Stimulated activated CD8-positive, alpha-beta memory T cell treated with anti-CD3 and anti-CD28 coated beads, Interleukin-7, amount 100 ng/mL, for 4 hours (primary cell): ENCODE data around the gene CPNE2.
"Not testable (repeated sequence)": the region's sequence is repeated elsewhere in the genome, so short reads cannot be mapped to it uniquely, and the experiment has no call there.

Experiments used
- DNase-seq, 2 donors: peaks; one replicate each; pipeline ENCODE4 v3.0.0-alpha.2; 2020; ENCODE audit warnings: low read depth in 2 of 2

CPNE2 gene

DNA sequence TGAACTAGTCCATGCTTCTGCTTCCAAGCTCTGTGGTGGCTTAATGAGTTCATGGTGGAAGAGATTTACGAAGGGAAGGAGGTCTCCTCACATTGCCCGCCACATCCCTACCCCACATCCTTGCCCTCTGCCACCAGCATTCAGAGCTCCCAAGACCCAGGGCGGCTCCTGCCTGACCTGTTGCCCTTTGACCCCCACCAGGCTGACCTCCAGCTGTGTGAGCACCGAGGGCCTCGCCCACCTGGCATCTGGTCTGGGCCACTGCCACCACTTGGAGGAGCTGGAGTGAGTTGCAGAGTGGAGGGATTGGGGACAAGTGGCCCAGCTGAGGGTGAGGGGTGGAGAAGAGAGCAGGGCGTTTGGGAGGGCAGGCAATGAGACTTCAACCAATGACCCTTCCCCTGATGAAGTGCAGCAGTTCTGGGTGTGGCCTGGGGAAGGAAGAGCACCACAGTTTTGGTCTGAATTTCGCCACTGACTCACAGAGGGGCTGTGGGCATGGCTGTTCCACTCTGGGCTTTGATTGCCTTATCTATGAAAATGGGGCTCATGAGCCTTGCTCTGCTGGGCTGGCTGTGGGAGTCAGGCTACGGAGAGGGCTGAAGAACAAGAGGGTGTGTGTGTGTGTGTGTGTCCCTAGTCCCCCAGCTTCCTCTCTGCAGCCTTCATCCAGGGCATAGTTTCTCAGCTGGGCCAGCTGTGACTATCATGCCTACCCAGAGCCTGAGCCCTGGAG, 22.6 kb upstream of the CPNE2 start:
- DNase-seq, result no peak

DNA sequence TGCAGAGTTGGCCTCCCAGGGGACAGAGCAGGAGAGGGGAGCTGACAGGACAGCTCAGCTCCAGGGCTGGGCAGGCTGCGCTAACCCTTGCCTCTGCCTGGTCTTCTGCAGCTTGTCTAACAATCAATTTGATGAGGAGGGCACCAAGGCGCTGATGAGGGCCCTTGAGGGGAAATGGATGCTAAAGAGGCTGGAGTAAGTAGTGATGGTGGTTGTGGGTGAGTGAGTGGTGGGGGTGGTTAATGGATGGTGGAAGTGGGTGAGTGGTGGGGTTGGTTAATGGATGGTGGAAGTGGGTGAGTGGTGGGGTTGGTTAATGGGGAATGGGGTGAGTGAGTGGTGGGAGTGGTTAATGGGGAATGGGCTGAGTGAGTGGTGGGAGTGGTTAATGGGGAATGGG, 22.0 kb upstream of the CPNE2 start:
- no peak for DNase-seq

DNA sequence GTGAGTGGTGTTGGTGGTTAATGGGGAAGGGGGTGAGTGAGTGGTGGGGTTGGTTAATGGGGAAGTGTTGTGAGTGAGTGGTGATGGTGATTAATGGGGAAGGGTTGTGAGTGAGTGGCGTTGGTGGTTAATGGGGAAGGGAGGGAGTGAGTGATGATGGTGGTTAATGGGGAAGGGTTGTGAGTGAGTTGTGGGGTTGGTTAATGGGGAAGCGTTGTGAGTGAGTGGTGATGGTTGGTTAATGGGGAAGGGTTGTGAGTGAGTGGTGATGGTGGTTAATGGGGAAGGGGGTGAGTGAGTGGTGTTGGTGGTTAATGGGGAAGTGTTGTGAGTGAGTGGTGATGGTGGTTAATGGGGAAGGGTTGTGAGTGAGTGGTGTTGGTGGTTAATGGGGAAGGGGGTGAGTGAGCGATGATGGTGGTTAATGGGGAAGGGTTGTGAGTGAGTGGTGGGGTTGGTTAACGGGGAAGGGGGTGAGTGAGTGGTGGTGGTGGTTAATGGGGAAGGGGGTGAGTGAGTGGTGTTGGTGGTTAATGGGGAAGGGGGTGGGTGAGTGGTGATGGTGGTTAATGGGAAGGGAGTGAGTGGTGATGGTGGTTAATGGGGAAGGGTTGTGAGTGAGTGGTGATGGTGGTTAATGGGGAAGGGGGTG, 21.2 kb upstream of the CPNE2 start:
- not testable (repeated sequence) for DNase-seq

DNA sequence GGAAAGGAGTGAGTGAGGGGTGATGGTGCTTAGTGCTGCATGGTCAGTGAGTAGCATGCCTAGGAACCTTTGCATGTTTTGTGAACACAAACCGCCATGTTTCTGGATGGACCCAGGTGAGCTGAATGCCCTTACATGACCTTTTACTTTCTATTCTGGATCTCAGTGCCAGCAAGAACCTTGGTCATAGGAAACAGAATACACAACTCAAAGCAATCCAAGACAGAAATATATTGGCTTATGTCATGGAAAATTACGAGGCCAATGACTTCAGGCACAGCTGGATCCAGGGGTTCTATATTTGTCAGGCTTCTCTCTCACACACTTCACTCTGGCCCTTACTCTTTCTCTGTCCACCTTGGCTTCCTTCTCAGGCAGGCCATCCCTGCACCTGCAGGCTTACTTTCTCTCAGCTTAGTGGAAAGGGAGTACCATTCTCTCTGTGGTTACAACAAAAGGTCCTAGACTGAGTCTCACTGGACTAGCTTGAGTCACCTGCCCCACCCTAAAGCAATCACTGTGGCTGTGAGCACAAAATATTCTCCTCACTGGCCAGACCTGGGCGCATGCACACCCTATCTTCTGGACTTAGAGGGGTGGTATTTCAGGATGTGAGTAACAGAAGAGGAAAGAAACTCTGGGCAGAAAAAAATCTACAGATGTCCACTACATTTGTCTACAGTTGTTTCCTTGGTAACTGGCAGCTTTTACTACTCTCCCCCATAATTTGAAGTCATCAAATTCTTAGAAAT, 20.4 kb upstream of the CPNE2 start:
- DNase-seq, result no peak

DNA sequence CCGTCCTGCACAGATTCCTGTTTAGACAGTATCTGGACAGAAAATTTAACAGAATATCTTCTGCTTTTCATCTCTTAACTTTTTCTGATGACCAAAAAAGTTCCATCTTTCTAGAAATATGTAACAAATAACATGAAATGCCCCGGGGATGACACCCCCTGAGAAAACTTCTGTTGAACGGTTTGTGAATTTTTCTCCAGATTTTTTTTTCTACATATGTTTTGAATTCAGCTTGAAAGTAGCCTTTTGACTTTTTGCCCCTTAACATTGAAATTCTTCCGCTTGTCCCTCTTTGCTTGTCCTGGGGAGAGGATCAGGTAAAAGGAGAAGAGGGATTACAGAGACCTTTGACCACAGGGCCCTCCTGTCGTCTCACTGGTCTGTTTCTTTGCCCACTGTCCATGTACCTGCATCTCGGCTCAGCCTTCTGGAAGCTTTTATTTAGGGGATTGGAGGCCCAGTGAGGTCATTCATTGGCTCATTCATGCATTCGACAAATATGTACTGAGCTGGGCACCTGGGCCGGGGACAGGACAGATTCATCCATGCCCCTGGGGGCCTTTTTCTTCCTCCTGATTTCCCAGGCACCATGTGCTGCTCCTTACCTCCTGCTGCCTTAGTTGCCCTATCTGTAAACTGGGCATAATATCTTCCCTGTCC, 19.6 kb upstream of the CPNE2 start:
- DNase-seq, result no peak

DNA sequence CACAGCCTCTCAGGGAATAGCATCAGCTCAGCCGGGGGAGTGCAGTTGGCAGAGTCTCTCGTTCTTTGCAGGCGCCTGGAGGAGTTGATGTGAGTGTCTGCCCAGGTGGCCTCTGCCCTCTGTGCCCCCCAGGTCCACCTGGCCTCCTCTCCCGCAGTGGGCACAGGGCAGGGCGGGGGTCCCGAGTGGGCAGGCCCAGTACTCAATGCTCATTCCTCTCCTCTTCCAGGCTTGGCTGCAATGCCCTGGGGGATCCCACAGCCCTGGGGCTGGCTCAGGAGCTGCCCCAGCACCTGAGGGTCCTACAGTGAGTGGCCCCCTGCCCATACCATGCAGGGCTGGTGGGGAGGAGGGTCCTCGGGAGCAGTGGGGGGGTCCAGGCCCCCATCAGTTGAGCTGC, 14.7 kb upstream of the CPNE2 start:
- DNase-seq, result no peak

DNA sequence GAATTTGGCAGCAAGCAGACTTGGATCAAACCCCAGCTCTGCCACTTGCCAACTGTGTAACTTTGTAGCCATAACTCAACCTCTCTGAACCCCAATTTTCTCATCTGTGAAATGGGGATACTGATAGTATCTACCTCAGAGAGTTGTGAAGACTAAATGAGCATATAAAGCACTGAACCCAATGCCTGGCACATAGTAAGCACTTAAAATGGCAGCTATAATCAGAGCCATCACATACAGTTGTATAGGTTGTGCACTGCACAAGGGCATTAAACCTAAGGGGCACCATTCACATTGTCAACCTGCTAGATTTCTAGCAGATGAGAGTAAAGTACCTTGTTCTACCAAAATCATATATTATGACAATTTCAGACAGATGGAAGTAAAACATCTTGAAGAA, 10.6 kb upstream of the CPNE2 start:
- DNase-seq, result no peak

DNA sequence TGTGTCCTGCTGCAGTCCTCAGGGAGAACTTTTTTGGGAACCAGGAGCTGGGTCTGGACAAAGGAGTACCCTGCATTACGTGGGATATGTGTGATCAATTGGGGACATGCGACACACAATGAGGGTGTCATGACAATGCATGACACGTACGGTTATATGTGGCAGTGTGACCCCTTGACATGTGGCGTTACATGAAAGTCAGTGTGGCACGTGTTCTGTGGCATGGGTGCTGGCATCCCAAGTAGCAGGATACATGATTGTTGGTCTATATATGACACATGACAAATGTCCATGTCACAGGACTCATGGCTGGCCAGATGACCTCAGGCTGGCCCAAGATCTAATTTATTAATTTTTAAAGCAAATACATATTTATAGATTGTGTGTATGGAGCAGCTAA, 9.7 kb upstream of the CPNE2 start:
- DNase-seq, result no peak

DNA sequence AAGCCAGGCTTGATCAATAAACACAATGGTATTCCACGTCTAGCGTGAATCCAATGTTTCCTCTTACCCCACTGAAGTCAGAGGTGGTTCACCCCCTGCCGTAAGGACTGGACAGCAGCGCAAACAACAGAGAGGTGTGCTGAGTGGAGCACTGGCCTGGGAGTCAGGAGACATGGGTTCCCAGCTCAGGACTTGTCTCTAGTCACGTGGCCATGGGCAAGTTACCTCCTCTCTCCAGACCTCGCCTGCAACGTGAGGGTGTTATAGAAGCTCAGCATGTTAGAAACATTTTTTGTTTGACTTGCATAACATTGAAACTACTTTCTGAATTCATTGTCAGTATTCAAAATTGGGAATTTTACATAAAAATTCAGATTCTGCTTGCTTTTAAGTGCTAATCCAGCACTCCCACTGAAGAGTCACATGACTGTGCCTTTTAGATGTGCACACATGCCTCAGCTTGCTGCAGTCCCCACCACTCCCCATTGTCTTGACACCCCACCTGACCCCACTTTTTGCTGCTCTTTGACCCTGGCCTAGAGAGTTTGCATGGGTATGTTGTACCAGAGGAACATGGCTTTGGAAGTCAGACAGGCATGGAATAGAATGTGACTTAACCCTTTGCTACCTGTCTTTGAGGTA, 8.8 kb upstream of the CPNE2 start:
- DNase-seq, result no peak

DNA sequence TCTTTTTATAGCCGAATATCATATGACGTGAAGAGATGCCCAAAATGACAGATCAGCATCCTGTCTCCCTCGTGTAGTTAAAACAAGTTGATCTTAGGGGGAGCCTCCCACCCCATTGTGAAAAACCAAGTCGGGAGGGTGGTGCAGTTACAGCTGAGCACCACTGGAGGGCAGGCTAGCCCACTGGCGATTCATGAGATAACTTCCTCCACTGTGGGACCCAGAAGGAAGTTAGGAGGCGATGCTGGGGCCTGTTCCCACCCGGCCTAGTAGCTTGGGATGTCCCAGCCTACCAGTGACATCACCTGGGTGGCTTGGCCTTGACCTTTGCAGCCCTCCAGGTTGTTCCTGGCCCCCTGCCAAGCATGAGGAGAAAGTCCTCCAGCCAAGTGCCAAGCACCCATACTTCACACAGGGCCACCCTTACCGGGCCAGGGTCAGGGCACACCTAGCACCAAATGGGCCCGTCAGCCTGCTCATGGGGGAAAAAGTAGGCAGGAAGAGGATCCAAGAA, 8.1 kb upstream of the CPNE2 start:
- peak; percentile 48 to 55 for DNase-seq

DNA sequence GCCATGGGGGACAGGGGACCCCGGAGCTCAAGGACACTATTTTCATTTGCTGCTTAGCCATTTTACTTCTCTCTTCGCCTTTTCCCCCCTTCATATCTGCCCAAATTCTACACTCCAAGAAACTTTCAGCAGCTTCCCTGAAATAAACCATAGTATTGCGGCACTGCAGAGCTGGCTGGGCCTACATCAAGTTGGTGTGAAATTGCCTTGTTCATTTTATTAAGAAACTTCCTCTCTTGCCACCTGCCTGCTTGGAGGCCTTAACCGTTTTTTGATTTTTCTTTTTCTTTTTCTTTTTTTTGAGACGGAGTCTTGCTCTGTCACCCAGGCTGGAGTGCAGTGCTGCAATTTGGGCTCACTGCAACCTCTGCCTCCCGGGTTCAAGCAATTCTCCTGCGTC, 7.4 kb upstream of the CPNE2 start:
- DNase-seq, result no peak

DNA sequence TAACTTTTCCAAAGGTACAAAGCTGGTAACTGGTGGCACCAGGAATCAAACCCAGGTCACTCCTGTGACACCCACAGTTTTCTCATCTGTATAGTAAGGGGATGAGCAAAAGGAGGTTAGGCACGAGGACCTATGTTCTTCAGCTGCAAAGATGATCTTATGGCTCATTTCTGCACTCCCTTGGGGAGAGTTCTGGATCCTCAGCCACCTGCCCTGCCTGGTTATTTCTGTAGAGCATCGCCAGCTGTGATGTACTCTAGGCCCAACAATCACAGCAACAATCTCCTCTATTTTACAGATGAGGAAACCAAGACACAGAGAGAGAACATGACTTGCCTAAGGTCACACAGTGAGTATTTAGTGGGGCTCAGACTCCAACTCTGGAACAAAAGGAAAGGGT, 5.4 kb upstream of the CPNE2 start:
- no peak for DNase-seq

DNA sequence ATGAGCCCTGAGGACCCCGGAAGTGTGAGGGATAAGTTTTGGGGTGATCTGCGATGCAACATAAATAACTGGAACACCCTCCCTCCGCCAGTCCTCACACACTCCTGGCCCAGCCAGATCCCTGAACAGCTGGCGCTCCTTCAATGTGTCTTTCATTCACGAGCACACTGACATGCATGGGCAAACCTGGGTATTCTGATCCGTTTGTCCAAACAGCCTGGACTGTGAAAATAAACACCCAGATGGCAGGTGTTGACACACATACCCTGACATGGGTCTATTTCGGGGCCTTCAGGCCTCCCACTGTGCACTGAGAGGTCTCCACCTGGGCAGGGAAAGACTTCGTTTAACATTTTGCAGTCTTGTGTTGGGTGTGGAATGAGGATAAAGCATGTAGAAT, 3.0 kb upstream of the CPNE2 start:
- no peak for DNase-seq

DNA sequence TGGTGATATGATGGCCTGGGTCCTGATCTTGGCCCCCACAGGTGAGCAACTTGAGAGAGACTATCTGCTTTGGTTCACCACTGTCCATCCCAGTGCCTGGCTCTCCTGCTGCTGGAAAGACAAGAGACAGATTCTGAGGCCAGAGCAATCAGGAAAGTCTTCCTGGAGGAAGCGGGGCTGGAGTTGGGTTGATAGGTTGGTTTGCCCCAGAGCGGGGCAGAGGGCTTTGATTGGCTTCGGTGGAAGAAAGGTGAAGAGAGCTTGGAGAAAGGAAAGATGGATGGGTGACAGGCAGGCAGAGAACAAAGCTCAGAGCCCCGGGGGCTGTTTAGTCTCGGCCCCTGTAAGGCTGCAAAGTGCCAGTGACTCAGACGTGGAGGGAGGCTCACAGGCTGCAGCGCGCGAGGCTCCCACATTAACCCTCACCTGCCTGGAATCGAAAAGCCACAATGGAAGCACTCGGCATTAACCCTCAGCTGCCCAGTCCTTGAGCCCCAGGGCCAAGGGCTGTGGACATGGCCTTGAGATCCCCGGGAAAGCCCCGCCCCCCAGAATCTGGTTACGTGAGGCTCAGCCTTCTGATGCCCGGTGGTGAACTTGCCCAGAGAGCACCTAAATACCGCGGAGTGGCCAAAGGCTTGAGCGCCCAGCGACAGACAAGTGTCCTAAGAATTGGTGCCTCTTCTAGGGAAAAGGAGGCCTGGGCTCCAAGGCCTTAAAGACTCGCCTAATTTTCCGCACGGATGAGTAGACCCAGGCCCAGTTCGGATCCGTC, 996 bp upstream of the CPNE2 start:
- no peak for DNase-seq

DNA sequence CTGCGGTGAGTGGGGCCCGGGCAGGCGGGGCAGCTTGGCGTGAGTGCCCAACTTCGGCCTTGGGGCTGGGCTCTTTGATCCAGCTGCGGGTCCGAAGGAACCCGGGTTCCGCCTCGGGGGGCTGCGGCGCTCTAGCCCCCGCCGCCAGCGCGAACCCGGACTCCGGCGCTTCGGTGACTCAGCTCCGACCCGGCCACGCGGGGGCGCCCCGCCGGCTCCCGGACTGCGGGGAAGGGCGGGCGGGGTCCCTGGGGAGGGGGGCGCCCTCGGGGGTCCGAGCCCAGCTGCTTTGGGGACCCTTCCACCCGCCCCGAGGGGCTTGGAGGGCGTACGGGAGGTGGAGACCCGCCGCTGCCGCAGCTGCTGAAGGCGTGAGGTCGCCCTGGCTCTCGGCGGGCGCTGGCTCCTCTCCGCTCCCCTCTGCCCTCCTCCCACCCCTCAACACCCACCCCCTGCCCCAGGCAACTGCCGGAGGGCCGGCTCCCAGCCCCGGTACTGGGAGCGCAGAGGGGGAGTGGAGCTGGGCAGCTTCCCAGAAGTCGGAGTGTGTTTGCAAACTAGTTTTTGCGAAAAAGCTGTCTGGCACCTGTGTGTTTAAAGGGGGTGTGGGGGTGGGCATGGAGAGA, 516 bp downstream of the CPNE2 start:
- peak in 1 of 2 donors; percentile 29 for DNase-seq

DNA sequence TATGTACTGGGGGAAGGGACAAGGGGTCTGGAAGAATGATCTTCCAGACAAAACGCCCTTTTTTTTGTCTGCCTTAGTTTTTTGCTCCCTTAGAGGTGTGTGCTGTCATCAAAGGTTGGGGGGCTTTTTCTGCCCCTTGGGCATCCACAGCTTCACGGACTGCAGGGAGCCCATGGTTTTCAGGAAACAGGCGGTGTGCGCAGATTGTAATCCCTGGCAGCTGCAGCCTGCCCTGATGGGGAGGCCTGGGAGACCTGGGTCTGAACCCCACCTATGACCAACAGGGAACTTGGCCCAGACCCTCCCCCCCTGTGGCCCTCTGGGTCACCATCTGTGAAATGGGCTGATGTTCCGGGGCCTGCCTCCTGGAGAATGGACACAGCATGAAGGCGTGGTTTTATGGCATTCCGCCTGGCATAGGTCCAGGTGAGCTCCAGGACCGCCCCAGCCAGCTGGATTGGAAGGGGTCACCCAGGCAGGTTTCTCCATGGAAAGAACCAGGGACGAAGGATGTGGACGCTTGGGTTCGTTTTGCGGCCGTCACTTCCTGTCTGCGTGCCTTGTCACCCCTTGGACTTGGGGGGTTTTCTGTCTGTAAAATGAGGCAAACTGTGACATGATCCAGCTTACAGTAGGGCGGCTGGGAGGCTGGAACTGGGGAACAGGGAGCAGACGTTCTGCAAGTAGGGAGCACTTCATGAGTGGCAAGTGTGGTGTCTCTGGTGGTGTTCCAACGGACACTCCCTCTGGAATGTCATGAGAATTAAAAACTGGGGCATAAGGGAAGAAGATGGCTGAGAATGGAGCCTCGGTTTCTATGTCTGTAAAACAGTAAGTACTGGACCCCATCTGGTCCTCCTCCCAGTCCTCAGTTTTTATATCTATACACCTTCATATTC, 1.5 kb downstream of the CPNE2 start:
- DNase-seq, result no peak

DNA sequence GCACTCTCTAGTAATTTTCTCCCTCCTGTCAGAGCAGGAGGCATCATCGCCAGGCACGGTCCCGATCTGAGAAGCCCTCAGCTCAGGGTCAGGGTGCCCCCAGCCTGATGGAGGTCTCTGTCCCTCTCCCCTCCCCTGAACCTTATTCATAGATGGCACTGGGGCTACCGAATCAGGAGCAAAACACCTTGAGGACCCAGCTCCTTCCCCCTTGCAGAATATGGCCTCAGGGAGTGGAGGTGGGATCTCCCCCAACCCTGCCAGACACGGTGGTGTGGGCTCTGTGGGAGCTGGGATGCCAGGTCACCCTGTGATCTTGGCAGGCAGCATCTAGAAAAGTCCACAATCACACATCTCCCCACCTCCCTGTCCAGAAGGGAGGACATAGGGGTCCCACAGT, 2.5 kb downstream of the CPNE2 start:
- no peak for DNase-seq

DNA sequence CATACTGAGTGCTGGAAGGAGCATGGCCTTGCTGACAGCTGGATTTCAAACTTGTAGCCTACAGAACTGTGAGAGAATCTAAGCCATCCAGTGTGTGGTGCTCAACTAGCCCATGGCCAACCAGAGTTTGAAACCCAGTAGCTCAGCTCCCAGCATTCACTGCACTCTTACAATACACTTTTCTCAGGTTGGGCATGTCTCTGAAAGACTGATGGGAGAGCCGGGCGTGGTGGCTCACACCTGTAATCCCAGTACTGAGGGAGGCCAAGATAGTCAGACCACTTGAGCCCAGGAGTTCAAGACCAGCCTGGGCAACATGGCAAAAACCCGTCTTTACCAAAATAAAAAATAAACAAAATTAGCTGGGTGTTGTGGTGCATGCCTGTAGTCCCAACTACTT, 3.8 kb downstream of the CPNE2 start:
- no peak for DNase-seq

DNA sequence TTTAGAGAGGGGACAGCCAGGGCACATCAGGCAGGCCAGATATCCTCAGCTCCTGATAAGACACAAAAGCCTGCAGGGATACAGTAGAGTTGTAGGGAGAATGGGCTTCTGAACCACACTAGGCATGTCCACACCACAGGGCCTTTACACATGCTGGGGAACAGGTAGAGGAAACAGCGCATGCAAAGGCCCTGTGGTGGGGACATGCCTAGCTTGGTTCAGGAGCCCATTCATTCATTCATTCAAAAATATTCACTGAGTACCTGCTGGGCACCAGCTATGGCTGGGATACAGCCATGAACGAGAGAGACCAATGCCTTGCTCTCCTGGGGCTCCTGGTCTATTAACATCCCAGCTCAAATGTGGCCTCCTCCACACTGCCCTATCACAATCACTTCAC, 4.4 kb downstream of the CPNE2 start:
- DNase-seq, result no peak
